AG04450 (cell line): ENCODE measurements around the gene MBTD1. TPM values are rescaled to one million over a fixed set of nuclear protein-coding genes. Genes with fewer than 3 reads are reported as not detected.
A peak's percentile ranks its signal among the peaks of the same experiment; 100 is the strongest.
"Not testable (repeated sequence)": the region's sequence is repeated elsewhere in the genome, so short reads cannot be mapped to it uniquely, and the experiment has no call there.

Source experiments
- CTCF ChIA-PET: fragments of 300-600, 350-600 bp; formaldehyde crosslinking; extraction: SDS; loops from one replicate; lab custom pipeline; 2022; ENCODE audit warnings: antibody characterized with exemption, inconsistent platforms; lab: Charles Lee
- POLR2A ChIA-PET: fragments of 350-600 bp; formaldehyde crosslinking; extraction: SDS; loops from one replicate; lab custom pipeline; 2021; ENCODE audit warnings: antibody characterized with exemption, inconsistent platforms; lab: Yijun Ruan, JAX
- DNase-seq: peaks from one replicate; pipeline ENCODE4 v3.0.0-alpha.2; 2011; ENCODE audit warnings: low read depth, low spot score
- H3K27ac ChIP-seq: one replicate; pipeline ENCODE4 v1.5.1; 2012; ENCODE audit warnings: low read depth, low read length, control low read depth
- H3K27me3 ChIP-seq: one replicate; pipeline ENCODE4 v1.6.0; 2012; ENCODE audit warnings: low read length; ENCODE audit not compliant: control insufficient read depth, insufficient read depth
- H3K4me3 ChIP-seq: 2 replicates; pipeline ENCODE4 v1.5.1; 2011; ENCODE audit warnings: mild to moderate bottlenecking, low read depth, low read length, control low read depth
- H3K9me3 ChIP-seq: 2 replicates; pipeline ENCODE4 v1.5.1; 2012; ENCODE audit warnings: low read length; ENCODE audit not compliant: control insufficient read depth, insufficient read depth
- polyA plus RNA-seq: library from polyadenylated mRNA; depleted of rRNA; stranded (reverse); fragments of >200 nt; gene quantifications from 2 replicates; pipeline ENCODE4 v1.2.3, GENCODE V29; 2011
- TF ChIP-seq, protein P1 (sequence below): IDR thresholded peaks from 2 replicates; pipeline ENCODE4 v1.5.1; 2011; ENCODE audit warnings: low read depth, low read length, control low read depth, inconsistent platforms

MBTD1 gene
- polyA plus RNA-seq, 1 experiment: 10.2 TPM

DNA sequence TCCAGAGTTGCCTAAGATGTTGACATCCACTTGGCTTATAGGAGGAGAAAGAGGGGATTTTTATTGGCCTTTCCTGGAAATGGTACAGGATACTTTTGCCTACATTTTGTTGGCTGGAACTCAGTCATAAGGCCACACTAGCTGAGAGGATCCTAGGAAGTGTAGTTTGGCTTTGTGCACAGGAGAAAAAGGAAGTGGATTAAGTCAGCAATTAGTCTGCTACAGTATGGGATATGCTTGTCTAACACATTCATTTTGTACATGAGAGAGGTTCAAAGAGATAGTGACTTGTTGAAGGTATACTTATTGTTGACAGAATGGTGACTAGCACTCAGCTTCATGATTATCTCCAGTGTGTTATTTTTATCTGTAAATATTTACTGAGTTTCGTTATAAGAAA lies 10.8 kb upstream of the MBTD1 start:
- no peak for DNase-seq
- POLR2A ChIA-PET: interaction anchor here (0.6 kb wide), 1 partner anchor 9 kb away, joined by 4 read pairs; no protein-coding TSS in a partner anchor
- Histone ChIP-seq H3K4me3 (no peak overlapping the region), H3K27me3 (no peaks in the 10 kb centered on the region), H3K9me3 (no peaks in the 10 kb centered on the region), H3K27ac (no peak overlapping the region)
- TF ChIP-seq, protein P1, sequence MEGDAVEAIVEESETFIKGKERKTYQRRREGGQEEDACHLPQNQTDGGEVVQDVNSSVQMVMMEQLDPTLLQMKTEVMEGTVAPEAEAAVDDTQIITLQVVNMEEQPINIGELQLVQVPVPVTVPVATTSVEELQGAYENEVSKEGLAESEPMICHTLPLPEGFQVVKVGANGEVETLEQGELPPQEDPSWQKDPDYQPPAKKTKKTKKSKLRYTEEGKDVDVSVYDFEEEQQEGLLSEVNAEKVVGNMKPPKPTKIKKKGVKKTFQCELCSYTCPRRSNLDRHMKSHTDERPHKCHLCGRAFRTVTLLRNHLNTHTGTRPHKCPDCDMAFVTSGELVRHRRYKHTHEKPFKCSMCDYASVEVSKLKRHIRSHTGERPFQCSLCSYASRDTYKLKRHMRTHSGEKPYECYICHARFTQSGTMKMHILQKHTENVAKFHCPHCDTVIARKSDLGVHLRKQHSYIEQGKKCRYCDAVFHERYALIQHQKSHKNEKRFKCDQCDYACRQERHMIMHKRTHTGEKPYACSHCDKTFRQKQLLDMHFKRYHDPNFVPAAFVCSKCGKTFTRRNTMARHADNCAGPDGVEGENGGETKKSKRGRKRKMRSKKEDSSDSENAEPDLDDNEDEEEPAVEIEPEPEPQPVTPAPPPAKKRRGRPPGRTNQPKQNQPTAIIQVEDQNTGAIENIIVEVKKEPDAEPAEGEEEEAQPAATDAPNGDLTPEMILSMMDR: no peak
- CTCF ChIA-PET: no interaction called here

DNA sequence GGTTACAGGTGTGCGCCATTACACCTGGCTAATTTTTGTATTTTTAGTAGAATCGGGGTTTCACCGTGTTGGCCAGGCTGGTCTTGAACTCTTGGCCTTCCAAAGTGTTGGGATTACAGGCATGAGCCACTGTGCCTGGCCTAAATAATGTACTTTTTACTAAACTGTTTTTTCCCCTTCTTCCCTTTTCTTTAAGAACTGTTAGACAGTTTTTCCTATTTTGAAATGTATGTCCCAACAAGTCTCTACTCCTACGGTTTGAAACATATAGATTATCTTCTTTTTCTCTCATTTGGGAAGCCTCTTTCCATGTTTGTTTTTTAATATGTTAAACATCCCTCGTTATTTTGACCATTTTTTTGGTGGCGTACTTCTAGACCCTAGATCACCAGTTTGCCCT lies 10.1 kb upstream of the MBTD1 start:
- Histone ChIP-seq H3K27me3 (no peaks in the 10 kb centered on the region), H3K4me3 (no peak overlapping the region), H3K9me3 (no peaks in the 10 kb centered on the region), H3K27ac (no peak overlapping the region)
- CTCF ChIA-PET: no interaction called here
- TF ChIP-seq, protein P1: no peak
- no peak for DNase-seq
- POLR2A ChIA-PET: no interaction called here

DNA sequence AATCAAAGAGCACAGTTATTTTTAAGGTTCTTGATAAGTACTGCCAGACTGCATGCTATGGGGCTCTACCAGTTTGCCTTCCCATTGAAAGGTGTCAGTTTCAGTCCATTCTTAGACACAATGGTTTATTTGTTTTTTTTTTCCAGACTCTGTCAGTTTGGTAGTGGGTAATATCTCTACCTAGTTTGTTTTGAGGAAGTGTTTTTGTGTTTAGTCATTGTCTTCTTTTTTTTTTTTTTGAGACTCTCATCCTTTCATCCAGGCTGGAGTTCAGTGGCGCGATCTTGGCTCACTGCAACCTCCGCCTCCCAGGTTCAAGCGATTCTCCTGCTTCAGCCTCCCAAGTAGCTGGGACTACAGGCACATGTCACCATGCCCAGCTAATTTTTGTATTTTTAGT lies 4.6 kb upstream of the MBTD1 start:
- H3K27me3 ChIP-seq, H3K9me3 ChIP-seq, H3K4me3 ChIP-seq, DNase-seq, CTCF ChIA-PET, H3K27ac ChIP-seq, POLR2A ChIA-PET: not testable (repeated sequence)

DNA sequence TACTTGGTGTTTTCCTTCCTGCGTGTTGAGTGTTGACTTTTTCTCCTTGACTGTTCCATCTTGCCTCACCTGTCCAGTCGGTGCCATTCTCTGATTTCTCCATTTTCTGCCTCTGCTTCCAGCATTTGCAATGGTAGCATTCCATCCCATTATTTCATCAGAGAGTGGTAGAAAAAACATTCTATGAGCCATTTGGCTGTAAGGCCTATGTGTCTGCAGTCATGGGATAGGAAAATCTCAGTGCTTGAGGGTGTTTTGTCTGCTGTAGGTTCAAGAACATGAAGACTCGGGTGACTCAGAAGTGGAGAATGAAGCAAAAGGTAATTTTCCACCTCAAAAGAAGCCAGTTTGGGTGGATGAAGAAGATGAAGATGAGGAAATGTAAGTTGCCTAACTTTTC lies 3.2 kb upstream of the MBTD1 start:
- Histone ChIP-seq H3K4me3 (no peak overlapping the region), H3K27me3 (no peaks in the 10 kb centered on the region), H3K27ac (no peak overlapping the region), H3K9me3 (no peaks in the 10 kb centered on the region)
- POLR2A ChIA-PET: no interaction called here
- TF ChIP-seq, protein P1: no peak
- CTCF ChIA-PET: no interaction called here
- no peak for DNase-seq

DNA sequence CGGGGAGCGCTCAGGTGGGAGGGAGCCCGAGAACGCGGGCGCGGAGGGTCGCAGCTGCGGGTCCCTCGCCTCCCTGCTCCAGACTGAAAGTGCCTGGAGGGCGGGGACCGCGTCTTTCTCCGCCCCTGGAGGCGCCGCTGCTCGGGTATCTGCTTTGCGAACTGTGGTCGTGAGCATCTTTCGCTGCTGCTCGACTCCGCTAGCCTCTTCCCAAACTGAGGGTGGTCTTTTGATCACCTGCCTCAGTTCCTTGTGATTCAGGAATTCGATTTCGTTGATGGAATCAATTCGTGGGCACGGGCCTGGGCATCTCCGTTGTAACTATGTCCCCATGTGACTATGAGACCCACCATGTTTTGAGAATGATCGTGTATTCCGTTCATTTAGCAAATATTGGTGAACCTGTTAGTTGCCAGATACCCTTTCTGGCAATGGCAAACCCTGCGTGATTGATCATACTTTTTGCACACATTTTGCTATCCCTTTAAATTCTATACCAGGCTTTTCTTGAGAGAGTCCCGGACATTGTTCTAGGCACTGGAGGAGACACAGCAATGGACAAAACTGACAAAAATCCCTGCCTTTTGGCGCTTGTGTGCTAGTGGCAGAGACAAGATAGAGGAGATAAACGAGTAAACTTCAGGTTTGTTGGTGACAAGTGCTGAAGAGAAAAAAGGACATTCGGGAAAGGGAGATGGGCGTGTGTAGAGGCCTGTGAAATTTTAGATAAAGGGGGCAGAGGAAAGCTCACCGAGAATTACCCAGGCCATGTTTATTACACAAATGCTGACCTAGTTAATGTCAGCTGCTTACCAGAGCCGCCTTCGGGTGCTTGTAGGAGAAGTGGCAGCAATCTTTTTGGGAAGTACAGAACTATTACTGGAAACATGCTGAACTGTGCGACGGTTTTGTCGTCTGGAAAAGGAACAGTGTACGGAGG lies 1.4 kb upstream of the MBTD1 start:
- no peak for DNase-seq
- CTCF ChIA-PET: no interaction called here
- H3K4me3 ChIP-seq: peak overlapping the region; percentile 81
- H3K9me3 ChIP-seq: no peaks in the 10 kb centered on the region
- no peaks in the 10 kb centered on the region for H3K27me3 ChIP-seq
- TF ChIP-seq, protein P1: no peak
- POLR2A ChIA-PET: no interaction called here
- no peak overlapping the region for H3K27ac ChIP-seq
